ENCODE results near the gene P3H3.
"Not testable (repeated sequence)": the region's sequence is repeated elsewhere in the genome, so short reads cannot be mapped to it uniquely, and the experiment has no call there.

DNA sequence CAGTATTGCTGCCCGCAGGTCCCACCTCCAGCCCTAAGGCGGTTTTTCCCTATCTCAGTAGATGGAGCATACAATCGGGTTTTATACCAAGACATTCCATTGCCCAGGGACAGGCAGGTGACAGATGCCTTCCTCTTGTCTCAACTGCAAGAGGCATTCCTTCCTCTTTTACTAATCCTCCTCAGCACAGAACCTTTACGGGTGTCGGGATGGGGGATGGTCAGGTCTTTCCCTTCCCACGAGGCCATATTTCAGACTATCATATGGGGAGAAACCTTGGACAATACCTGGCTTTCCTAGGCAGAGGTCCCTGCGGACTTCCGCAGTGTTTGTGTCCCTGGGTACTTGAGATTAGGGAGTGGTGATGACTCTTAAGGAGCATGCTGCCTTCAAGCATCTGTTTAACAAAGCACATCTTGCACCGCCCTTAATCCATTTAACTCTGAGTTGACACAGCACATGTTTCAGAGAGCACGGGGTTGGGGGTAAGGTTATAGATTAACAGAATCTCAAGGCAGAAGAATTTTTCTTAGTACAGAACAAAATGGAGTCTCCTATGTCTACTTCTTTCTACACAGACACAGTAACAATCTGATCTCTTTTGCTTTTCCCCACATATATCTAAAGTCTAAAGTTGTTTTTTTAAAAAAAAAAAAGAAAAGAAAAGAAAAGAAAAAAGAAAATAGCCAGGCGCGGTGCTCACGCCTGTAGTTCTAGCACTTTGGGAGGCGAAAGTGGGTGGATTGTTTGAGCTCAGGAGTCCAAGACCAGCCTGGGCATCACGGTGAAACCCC, 58.2 kb downstream of the P3H3 start:
- not testable (repeated sequence) for TF ChIP-seq POLR2A (IDR thresholded peaks at IDR 0.05; ENCODE audit: low read length); GATA1 (IDR thresholded peaks at IDR 0.05; ENCODE audit: low read depth, low read length)
